GM19099 (cell line): ENCODE measurements around the gene SATB2.

Source experiments
- POLR2A ChIP-seq: IDR thresholded peaks from 3 replicates; pipeline ENCODE4 v1.6.1; 2011; ENCODE audit warnings: low read depth; ENCODE audit not compliant: insufficient read length; ENCODE audit errors: extremely low read depth

SATB2 gene

GRCh38 chr2:199457147-199458008, at the start of gene SATB2:
TSS of gene SATB2 (minus strand) at chr2:199457939. CDS start at chr2:199456037, 1,902 bp downstream.
- no peak for TF ChIP-seq POLR2A

GRCh38 chr2:199505755-199506403, 48.1 kb upstream of the SATB2 start:
- no peak for TF ChIP-seq POLR2A

GRCh38 chr2:199503148-199503547, 45.4 kb upstream of the SATB2 start:
- no peak for TF ChIP-seq POLR2A

GRCh38 chr2:199499005-199499404, 41.3 kb upstream of the SATB2 start:
- no peak for TF ChIP-seq POLR2A

- no peak for TF ChIP-seq POLR2A
These were observed 37.4 kb upstream of the SATB2 start for GRCh38 chr2:199495147-199495546.

- TF ChIP-seq POLR2A, result no peak
These were observed 32.3 kb upstream of the SATB2 start for GRCh38 chr2:199490049-199490448.

GRCh38 chr2:199488772-199489400, 31.1 kb upstream of the SATB2 start:
- TF ChIP-seq POLR2A, result no peak

- no peak for TF ChIP-seq POLR2A
These were observed 28.1 kb upstream of the SATB2 start for GRCh38 chr2:199485732-199486335.

GRCh38 chr2:199484927-199485326, 27.2 kb upstream of the SATB2 start:
- no peak for TF ChIP-seq POLR2A

GRCh38 chr2:199480966-199481365, 23.2 kb upstream of the SATB2 start:
- no peak for TF ChIP-seq POLR2A

- no peak for TF ChIP-seq POLR2A
These were observed 19.6 kb upstream of the SATB2 start for GRCh38 chr2:199477277-199477834.

- no peak for TF ChIP-seq POLR2A
These were observed 13.8 kb upstream of the SATB2 start for GRCh38 chr2:199471443-199472057.

GRCh38 chr2:199470672-199471442, 13.1 kb upstream of the SATB2 start:
- no peak for TF ChIP-seq POLR2A

GRCh38 chr2:199470361-199470671, 12.6 kb upstream of the SATB2 start:
- no peak for TF ChIP-seq POLR2A
